ENCODE data around the gene CSNK1D.

Gene CSNK1D

DNA sequence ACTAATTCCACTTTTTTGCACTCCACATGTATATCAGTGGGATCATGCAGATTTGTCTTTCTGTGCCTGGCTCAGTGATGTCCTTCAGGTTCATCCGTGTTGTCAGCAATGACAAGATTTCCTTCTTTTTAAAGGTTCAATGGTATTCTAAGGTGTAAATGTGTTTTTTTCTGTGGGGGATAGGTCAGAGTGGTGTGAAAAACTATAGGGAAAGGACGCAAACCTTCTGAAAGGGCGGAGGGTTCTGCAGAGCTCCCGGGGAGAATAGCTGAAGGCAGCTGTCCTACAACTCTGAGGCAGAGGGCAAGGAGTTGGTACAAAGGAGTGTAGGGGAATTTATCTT is 21.9 kb upstream of the CSNK1D start:
- DNase-seq (ENCODE audit: insufficient read length, low spot score) (no peak), FAIRE-seq (no peak)
- no peak for TF ChIP-seq SPI1 (IDR thresholded peaks at IDR 0.05; ENCODE audit: low read depth, low read length)
- no peak for TF ChIP-seq POU2F2 (IDR thresholded peaks at IDR 0.05; ENCODE audit: low read depth, low read length)
- no peak for TF ChIP-seq TAF1 (IDR thresholded peaks at IDR 0.05; ENCODE audit: low read depth, low read length)
- TF ChIP-seq POLR2AphosphoS5 (IDR thresholded peaks at IDR 0.05; ENCODE audit: low read depth, low read length): no peak
- no peak for TF ChIP-seq POLR2A (IDR thresholded peaks at IDR 0.05; ENCODE audit: low read depth, low read length)
- TF ChIP-seq PAX5 (IDR thresholded peaks at IDR 0.05; ENCODE audit: insufficient read depth, low read length, severe bottlenecking): no peak

DNA sequence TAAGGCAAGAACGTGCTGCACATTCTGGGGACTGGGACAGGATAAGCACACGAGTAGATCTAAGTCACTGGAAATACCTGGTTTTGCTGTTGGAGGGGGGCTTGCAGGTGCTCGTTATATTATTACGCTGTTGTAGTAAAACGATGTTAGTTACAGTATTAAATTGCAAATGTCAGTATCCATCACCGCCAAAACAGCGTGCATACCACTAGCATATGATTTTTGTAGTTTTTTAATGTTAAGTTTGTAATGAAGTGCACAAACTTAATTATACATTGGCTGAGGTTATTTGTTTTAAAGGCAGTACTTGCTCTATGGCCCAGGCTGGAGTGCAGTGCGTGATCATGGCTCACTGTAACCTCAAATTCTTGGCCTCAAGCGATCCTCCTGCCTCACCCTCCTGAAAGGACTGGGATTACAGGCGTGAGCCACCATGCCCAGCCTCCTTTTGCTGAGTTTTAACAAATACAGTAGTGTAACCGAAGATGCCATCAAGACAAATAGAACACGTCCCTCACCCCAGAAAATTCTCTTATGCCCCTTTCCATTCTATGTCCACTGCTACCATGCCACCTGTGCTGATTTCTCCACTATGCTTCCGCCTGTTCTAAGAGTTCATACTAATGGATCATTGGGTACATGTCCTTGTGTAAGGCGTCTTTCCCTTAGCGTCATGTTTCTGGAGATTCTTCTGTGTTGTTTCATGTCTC is 20.7 kb upstream of the CSNK1D start:
- FAIRE-seq (no peak), DNase-seq (ENCODE audit: insufficient read length, low spot score) (no peak)
- TF ChIP-seq POLR2A (IDR thresholded peaks at IDR 0.05; ENCODE audit: low read depth, low read length) (0 out of 2 replicates have a peak, but pooled peaks have one; percentile 9), POLR2AphosphoS5 (IDR thresholded peaks at IDR 0.05; ENCODE audit: low read depth, low read length) (0 out of 2 replicates have a peak, but pooled peaks have one; percentile 7), POU2F2 (IDR thresholded peaks at IDR 0.05; ENCODE audit: low read depth, low read length) (no peak)

GRCh38 chr17:82292251-82293154 is 19.0 kb upstream of the CSNK1D start:
- TF ChIP-seq SPI1 (IDR thresholded peaks at IDR 0.05; ENCODE audit: low read depth, low read length) (no peak), POLR2AphosphoS5 (IDR thresholded peaks at IDR 0.05; ENCODE audit: low read depth, low read length) (peak; percentile 89), POLR2A (IDR thresholded peaks at IDR 0.05; ENCODE audit: low read depth, low read length) (peak; percentile 90), PAX5 (IDR thresholded peaks at IDR 0.05; ENCODE audit: insufficient read depth, low read length, severe bottlenecking) (peak; percentile 16), TAF1 (IDR thresholded peaks at IDR 0.05; ENCODE audit: low read depth, low read length) (peak; percentile 68; the same call in 1 of the 2 replicates), POU2F2 (IDR thresholded peaks at IDR 0.05; ENCODE audit: low read depth, low read length) (no peak)
- FAIRE-seq (peak; percentile 95), DNase-seq (ENCODE audit: insufficient read length, low spot score) (peak; percentile 99)

DNA sequence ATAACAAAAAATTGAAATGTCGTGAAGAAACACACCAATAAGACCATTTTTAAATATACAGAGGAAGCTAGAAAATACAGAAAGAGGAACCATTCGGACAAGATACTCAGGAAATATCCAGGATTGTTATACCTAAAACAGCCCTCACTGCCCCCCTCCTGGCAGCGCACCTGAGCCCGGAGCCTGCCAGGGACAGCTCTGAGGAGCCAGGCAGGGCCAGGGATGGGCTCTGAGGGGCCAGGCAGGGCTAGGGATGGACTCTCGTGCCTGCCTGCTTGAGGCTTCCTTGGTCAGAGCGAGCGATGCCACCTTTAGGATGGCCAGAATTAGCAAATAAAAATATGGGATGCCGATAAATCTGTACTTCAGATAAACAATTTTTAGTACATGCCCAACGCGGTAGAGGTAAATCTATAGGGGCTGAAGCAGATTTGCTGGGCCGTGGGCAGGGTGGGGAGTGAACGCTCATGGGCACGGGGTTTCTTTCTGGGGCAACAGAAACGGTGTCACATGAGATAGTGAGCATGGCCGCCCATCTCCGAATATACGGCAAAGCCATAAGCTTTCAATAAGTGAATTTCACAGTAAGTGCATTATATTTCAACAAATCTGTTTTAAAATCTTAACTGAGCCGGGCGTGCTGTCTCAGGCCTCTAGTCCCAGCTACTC is 18.2 kb upstream of the CSNK1D start:
- DNase-seq (ENCODE audit: insufficient read length, low spot score): no peak
- no peak for TF ChIP-seq POLR2A (IDR thresholded peaks at IDR 0.05; ENCODE audit: low read depth, low read length)
- no peak for FAIRE-seq

DNA sequence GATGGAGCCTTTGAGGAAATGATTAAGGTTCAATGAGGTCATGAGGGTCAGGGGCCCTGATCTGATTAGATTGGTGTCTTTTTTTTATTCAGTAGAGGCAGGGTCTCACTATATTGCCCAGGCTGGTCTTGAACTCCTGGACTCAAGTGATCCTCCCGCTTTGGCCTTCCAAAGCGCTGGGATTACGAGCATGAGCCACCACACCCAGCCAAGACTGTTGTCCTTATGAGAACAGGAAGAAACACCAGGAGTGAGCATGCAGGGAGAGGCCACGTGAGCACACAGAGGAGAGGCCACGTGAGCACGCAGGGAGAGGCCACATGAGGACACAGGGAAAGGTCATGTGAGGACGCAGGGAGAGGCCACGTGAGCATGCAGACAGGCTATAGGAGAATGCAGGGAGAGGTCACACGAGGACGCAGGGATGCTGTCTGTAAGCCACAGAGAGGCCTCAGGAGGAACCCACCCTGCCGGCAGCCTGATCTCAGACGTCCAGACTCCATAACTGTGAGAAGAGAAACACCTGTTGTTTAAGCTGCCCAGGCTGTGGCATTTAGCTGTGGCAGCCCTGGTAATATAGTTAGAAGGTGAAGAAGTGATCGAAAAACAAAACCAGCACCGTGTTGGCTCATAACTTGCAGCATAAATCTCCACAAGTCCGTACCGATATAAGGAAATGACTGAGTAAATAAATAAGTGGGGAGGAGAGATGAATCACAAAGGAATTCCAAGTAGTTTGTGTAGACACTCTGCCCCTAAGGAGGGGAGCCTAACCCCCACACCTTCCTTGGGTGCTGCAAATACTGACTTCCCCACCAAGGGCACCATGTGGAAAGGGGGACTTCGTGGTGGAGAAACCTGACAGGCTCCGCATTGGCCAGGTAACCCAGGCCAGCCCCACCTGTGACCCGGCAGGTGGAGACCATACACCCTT is 14.6 kb upstream of the CSNK1D start:
- TF ChIP-seq TAF1 (IDR thresholded peaks at IDR 0.05; ENCODE audit: low read depth, low read length) (no peak), POU2F2 (IDR thresholded peaks at IDR 0.05; ENCODE audit: low read depth, low read length) (no peak), PAX5 (IDR thresholded peaks at IDR 0.05; ENCODE audit: insufficient read depth, low read length, severe bottlenecking) (no peak), SPI1 (IDR thresholded peaks at IDR 0.05; ENCODE audit: low read depth, low read length) (no peak), POLR2A (IDR thresholded peaks at IDR 0.05; ENCODE audit: low read depth, low read length) (no peak), POLR2AphosphoS5 (IDR thresholded peaks at IDR 0.05; ENCODE audit: low read depth, low read length) (no peak)
- DNase-seq (ENCODE audit: insufficient read length, low spot score): no peak
- FAIRE-seq: no peak

DNA sequence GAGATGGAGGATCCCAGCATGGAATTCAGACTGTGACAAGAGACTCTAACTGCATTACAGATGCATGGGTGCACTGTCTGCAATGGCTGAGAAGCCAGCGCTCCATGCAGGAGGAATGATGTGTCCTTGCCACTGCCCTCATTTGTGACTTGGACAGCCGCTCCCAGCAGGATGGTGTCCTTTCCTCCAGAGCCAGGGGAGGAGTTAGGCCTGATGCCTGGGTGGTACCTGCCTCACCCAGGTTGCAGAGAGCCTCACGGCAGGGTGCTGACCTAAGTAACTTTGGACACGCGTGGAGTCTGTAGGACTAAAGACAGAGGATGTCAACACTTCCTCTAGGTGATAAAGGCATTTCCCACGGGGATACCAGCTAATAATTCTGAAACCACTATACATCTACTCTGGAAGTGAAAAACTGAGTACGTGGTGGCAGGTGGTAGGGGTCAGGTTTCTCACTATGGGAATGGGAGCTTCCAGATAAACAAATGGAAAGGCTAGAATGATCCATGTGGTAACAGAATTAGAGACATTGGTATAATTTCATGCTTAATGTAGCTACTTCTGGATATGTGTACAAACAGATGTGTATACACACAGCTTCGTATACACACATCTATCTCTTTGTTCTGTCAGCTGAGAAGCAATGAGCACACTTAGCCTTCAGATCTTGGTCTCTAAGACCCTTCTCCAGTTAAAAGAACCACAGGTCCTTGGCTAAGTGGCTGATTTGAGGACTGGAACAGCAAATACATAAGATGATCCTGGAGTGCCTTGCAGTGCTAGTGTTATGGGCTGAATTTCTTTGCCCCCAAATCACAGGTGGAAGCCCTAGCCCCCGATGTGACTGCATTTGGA is 13.7 kb upstream of the CSNK1D start:
- no peak for DNase-seq (ENCODE audit: insufficient read length, low spot score)
- TF ChIP-seq POU2F2 (IDR thresholded peaks at IDR 0.05; ENCODE audit: low read depth, low read length) (no peak), POLR2A (IDR thresholded peaks at IDR 0.05; ENCODE audit: low read depth, low read length) (no peak), PAX5 (IDR thresholded peaks at IDR 0.05; ENCODE audit: insufficient read depth, low read length, severe bottlenecking) (no peak), POLR2AphosphoS5 (IDR thresholded peaks at IDR 0.05; ENCODE audit: low read depth, low read length) (no peak), TAF1 (IDR thresholded peaks at IDR 0.05; ENCODE audit: low read depth, low read length) (no peak), SPI1 (IDR thresholded peaks at IDR 0.05; ENCODE audit: low read depth, low read length) (no peak)
- FAIRE-seq: no peak

GRCh38 chr17:82285141-82285540 is 11.6 kb upstream of the CSNK1D start:
- TF ChIP-seq SPI1 (IDR thresholded peaks at IDR 0.05; ENCODE audit: low read depth, low read length): no peak
- TF ChIP-seq PAX5 (IDR thresholded peaks at IDR 0.05; ENCODE audit: insufficient read depth, low read length, severe bottlenecking): no peak
- no peak for TF ChIP-seq POU2F2 (IDR thresholded peaks at IDR 0.05; ENCODE audit: low read depth, low read length)
- no peak for TF ChIP-seq POLR2AphosphoS5 (IDR thresholded peaks at IDR 0.05; ENCODE audit: low read depth, low read length)
- no peak for TF ChIP-seq TAF1 (IDR thresholded peaks at IDR 0.05; ENCODE audit: low read depth, low read length)
- no peak for TF ChIP-seq POLR2A (IDR thresholded peaks at IDR 0.05; ENCODE audit: low read depth, low read length)
- no peak for FAIRE-seq
- DNase-seq (ENCODE audit: insufficient read length, low spot score): no peak

DNA sequence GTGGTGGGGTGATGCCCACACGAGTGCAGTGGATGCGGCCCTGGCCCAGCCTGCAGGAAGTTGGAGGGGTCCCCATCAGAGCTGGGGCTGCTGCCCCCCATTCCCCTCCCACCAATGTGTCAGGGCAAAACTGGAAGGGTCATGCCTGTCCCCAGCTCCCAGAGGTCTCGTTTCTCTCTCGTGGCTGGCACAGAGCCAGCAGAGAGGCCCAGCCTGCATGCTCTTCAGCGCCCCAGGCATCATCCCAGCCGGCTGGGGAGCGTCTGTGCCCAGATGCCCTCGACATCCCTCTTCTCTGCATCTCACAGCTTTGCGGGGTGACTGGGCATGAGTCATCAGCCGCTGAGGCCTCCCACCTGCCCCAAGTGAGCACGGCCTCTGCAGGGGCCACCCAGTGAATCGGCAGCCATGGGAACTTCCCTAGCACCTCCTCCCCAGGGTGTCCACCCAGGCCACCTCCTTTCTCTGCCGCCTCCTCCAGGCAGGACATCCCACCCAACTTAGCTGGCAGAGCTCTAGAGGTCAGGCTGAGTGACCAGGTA is 9.8 kb upstream of the CSNK1D start:
- FAIRE-seq: no peak
- DNase-seq (ENCODE audit: insufficient read length, low spot score): no peak
- TF ChIP-seq POLR2A (IDR thresholded peaks at IDR 0.05; ENCODE audit: low read depth, low read length) (no peak), POLR2AphosphoS5 (IDR thresholded peaks at IDR 0.05; ENCODE audit: low read depth, low read length) (no peak), TAF1 (IDR thresholded peaks at IDR 0.05; ENCODE audit: low read depth, low read length) (no peak), PAX5 (IDR thresholded peaks at IDR 0.05; ENCODE audit: insufficient read depth, low read length, severe bottlenecking) (no peak), POU2F2 (IDR thresholded peaks at IDR 0.05; ENCODE audit: low read depth, low read length) (no peak), SPI1 (IDR thresholded peaks at IDR 0.05; ENCODE audit: low read depth, low read length) (no peak)

Measured in GM12891 (cell line).